Measurements from ENCODE around the gene ITPKC. TPM values are rescaled to one million over a fixed set of nuclear protein-coding genes. Genes with fewer than 3 reads are reported as not detected.

Gene ITPKC
- total and polyA plus RNA-seq, 10 of the 15 experiments (the other 5 are each of a cell fraction or from before 2014, with no cell fraction given): 0.03 to 6.4 (median 3.5) TPM

GRCh38 chr19:40752257-40752781 is 35.4 kb downstream of the ITPKC start (continued):
- TF ChIP-seq, protein P1, sequence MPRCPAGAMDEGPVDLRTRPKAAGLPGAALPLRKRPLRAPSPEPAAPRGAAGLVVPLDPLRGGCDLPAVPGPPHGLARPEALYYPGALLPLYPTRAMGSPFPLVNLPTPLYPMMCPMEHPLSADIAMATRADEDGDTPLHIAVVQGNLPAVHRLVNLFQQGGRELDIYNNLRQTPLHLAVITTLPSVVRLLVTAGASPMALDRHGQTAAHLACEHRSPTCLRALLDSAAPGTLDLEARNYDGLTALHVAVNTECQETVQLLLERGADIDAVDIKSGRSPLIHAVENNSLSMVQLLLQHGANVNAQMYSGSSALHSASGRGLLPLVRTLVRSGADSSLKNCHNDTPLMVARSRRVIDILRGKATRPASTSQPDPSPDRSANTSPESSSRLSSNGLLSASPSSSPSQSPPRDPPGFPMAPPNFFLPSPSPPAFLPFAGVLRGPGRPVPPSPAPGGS (IDR thresholded peaks at IDR 0.05; ENCODE audit: borderline replicate concordance, insufficient read depth, low read depth, low read length, poor library complexity, severe bottlenecking): no peak
- TF ChIP-seq ZBTB40 (IDR thresholded peaks at IDR 0.05; ENCODE audit: borderline replicate concordance): no peak
- no peak for TF ChIP-seq POLR2AphosphoS2 (IDR thresholded peaks at IDR 0.05; ENCODE audit: low read depth, low read length)
- no peak for TF ChIP-seq RB1 (IDR thresholded peaks at IDR 0.05; ENCODE audit: borderline replicate concordance)
- TF ChIP-seq SPI1 (IDR thresholded peaks at IDR 0.05; ENCODE audit: borderline replicate concordance, insufficient read depth, low read depth, low read length): no peak
- TF ChIP-seq CEBPZ (IDR thresholded peaks at IDR 0.05; ENCODE audit: low read depth, low read length): no peak
- TF ChIP-seq TCF12 (IDR thresholded peaks at IDR 0.05; ENCODE audit: low read depth, low read length): no peak
- peak; percentile 61; the same call in 1 of the 2 replicates for TF ChIP-seq ZNF384 (IDR thresholded peaks at IDR 0.05; ENCODE audit: borderline replicate concordance, low read depth, low read length)

Data from GM12878 (cell line).